HG03135 (cell line): ENCODE data around the gene DNAAF1.

ENCODE experiments used
- ATAC-seq: cut with Tn5 transposase; IDR thresholded peaks from one replicate; pipeline ENCODE4 v1.9.1; 2021; ENCODE audit warnings: mild to moderate bottlenecking, moderate library complexity; ENCODE audit not compliant: unreplicated experiment

Gene DNAAF1

DNA sequence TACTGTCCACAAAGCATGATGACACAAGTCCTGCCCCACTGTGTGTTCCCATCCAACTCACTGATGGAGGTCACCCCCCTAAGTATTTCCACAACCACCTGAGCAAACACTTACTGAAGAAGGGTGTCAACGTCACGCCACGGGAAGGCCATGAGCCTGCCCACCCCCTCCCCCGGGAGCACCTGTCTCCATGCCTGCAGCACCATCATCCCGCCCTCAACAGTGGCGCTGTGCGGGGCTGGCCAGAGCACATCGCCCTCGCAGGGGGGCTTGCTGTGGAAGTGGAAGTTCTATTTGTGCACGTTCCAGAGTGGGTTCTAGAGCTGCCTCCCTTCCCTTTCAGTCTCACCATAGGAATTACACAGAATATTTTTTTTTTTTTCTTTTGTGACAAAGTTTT is 24.1 kb upstream of the DNAAF1 start:
- no peak for ATAC-seq

DNA sequence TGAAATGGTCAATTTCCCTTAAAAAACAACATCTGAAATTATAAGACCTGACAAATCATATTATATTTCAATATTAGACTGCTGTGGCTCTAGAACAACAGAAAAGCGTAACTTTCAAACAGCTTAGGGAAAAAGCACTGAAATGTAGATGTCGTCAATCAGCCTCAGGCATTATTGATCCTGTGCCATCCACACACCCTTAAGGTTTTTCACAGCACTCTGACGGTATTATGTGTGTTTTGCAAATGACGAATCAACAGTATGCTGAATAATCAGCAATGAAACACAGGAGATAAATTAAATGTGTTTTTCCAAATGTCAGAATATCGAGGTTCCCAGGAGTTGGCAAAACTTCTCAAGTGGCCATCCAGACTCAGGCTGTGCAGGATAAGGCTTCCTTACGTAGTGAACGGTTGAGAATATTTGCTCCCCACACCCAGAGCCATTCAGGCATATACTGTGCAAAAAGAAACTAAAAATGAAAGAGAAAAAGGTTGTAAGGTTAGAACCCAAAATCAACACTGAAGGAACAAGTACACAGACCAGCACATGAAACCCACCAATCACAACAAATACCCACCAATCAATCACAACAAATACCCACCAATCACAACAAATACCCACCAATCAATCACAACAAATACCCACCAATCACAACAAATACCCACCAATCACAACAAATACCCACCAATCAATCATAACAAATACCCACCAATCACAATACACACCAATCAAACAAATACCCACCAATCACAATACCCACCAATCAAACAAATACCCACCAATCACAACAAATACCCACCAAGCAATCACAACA is 20.6 kb upstream of the DNAAF1 start:
- ATAC-seq = peak; percentile 73

DNA sequence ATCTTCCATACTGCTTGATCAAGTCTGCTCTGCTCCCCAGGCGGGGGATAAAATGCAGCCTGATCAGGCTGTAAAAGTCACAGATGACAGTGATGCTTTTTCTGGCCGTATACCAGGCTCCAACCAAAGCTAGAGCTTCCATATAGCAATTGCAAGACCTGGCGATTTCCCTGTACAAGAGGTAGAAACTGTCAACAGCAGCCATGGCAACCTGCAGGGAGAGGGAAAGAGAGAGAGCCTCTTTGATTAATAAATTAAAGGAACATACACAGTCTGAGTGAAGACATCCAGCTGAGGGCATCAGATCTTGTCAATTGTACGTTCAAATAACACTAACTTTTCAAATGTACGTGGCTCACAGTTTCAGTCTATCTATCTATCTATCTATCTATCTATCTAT is 14.0 kb upstream of the DNAAF1 start:
- ATAC-seq = no peak

DNA sequence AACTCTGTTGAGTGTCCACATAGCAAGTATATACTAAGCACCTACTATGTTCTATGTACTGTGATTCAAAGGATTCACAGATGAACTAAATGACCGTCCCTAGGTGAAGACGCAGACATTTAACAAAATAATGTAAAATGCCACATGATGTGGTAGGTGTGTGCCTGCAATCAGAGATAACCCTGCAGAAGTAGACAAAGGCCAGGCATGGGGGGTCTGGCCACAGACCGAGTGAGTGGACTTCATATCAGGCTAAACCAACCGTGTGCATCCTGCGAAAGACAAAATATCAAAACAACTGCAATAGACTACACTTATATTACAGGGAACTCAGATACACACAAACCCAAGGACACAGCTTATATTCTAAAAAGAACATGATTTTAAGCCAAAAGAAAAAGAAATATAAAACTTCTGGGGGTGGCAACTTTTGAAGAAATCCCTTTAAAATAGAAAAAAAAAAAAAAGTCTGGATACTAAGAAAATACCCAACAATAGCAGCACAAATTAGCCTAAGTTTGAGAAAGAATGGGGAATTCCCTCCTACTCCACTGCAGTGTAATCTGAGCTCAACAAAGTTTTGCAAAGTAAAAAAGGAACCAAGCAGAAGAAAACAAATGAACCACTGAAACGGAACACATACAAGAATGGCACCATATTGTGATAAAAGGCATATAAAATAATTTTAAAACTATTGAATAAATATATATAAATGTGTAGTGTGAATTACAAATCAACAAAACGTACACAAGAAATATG is 12.4 kb upstream of the DNAAF1 start:
- ATAC-seq = no peak

DNA sequence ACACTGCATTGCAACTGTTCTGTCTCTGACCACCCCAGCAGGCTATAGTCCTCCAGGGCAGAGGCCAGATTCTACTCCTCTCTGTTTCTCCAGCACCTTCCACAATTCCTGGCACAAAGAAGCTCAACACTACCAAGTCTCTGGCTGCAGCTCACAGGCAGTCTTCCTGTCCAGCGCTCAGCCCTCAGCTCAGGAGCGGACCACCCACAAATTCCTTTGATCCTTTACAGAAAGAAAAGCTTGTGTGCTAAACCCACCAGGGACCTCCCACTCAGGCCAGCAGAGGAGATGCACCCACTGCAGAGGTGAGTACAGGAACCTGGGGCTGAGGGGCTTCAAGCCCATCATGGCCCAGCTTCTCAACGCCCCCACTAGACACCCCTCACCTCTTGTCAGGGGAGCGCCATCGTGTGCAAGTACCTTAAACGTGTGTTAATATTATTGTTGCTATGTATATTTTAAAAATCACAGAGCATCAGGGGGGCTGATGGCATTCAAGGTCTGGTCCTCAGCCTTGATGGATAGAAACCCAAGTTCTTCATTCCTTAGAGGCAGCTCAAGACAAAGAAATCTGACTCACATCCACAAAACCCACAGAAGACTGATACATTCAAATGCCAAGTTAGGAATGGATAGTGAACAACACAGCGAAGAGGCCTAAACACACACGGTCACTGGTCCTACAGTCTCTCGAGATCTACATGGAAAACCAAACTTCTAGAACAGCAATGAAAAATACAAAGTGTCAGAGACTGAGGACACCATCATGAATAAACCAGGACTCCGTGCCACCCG is 8.6 kb upstream of the DNAAF1 start:
- no peak for ATAC-seq

DNA sequence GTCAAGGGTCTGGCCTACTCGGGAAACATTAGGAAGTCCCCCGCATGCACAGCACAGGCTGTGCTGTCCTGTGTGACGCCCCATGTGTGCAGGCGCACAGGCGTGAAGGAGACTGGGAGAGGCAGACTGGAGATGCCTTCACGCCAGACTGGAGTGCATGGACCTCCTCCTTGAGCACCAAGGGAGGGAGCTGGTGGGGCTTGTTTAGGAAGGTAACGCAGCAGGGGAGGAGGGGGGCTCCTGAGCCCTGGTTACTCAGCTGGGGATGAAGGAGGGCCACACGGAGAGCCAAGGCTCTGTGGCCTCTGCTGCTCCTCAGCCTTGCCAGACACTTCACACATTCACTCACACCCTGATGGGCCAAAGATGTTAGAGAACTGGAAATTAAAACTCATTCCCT is 7.8 kb upstream of the DNAAF1 start:
- ATAC-seq = no peak

DNA sequence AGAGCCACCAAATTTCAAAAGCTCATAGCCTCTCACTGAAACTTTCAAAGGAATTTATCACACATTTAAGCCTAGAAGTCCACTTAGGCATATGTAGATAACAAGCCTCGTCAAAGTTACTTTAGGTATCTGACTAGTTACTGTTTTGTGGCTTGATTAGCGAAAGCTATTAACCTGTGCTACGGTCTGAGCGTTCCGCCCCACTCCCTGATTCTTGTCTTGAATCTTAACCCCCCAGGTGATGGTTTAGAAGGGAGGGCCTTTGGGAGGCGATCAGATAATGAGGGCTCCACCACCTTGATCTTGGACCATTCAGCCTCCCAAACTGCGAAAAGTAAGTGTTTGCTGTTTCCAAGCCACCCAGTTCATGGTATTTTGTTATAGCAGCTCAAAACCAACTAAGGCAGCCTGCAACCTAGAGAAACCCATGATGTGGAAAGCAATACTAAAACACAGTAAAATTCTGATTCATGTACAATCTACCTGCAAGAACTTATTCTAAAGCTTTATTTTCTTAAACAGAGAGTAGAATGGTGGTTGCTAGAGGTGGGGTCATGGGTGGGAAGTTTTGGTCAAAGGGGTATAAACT is 7.2 kb upstream of the DNAAF1 start:
- ATAC-seq = no peak

DNA sequence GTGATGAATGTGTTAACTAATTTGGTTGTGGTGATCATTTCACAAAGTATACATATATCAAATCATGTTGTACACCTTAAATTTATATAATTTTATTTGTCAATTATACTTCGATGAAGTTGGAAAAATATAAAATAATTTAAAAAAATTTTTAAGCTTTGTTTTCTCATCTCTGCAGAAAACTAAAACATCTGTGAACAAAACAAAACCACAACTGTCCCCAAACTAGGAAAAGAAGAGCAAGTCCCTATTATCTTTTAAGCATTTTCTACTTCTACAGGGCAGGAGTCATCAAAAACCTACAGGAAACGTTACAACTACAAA is 6.6 kb upstream of the DNAAF1 start:
- no peak for ATAC-seq

DNA sequence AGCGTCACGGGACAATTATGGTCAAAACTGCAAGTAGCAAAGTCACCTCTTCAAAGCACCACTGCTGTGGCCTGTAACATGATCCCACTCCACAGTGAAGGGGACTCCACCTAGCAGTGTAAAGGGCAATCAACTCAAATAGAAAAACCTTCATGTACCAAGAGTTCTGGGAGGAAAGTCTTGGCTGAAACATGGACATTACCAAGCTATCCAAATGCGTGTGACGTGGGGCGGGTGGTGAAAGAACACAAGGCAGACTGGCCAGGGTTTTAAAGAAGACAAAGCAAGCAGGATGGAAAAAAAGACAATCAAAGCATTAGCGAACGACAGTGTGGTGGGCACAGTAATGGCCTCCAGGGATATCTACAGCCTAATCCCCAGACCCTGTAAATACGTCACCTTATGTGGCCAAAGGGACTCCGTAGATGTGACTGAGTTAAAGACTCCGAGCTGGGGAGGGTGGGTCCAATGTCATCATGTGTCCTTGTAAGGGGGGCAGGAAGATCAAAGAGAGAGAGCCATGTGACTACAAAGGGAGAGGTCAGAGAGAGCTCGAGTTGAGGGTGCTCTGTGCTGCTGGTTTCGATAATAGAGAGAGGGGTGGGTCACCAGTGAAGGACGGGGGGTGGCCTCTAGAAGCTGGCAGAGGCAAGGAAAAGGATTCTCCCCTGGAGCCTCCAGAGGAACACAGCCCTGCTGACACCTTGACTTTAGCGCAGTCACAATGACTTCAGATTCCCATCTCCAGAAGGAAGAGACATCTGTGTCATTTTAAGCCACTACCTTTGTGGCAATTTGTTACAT is 6.1 kb upstream of the DNAAF1 start:
- peak; percentile 66 for ATAC-seq

DNA sequence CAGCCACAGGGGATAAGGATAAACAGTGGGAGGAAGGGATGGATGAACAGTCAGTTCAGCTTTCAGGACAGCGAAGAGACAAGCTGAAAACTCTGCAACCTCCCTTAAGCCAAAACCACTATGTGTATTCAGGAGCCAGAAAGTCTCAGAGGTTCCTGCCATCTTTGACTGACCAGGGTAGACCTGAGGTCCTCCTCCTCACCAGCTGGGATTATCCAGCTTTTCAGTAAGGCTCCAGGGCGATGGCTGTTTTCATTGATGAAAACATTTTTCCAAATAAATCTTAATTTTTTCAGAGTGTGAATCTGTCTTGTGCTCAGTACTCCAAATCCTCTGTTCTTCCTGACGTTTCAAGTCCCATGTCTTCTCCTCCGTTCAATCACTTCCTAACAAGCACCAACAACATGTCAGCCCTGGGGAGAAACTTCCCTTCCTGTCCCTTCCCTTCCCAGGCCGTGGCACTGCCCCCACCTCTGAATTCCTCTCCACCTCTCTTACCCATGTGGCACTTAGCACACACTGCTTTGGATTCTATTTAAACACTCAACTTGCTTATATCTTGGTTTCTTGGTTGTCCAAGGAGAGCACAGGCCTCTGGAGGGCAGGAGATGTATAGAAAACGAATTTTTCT is 5.4 kb upstream of the DNAAF1 start:
- ATAC-seq = no peak

DNA sequence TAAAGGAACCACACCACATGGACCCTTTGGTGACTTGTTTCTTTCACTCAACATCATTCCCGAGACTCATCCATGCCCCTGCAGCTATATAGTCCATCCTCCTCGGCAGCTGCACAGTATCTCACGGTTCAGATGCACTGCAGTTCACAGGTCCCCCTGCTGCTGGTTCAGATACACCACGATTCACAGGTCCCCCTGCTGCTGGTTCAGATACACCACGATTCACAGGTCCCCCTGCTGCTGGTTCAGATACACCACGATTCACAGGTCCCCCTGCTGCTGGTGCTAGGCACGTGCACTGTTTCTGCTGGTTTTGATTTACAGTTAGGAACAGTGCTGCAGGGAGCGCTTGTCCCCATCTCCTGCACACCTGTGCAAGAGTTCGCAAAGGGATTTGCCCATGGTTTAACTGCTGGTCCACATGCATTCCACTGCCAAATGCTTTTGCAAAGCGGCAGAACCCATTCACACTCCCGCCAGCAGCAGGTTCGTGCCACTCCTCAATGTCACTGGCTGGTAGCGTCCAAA is 3.9 kb upstream of the DNAAF1 start:
- ATAC-seq = no peak

DNA sequence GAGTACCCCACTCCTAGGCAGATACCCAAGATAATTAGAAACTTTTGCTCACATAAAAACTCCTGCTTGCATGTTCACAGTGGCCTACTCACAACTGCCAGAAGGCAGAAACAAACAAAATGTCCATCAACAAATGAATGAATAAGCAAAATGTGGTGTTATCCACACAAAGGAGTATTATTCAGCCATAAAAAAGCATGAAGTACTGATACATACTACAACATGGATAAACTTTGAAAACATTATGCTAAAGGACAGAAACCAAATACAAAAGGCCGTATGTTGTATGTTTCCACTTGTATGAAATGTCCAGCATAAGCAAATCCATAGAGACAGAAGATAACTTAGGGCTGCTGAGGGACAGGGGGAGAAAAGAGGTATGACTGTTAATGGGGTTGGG is 2.0 kb upstream of the DNAAF1 start:
- ATAC-seq = no peak

DNA sequence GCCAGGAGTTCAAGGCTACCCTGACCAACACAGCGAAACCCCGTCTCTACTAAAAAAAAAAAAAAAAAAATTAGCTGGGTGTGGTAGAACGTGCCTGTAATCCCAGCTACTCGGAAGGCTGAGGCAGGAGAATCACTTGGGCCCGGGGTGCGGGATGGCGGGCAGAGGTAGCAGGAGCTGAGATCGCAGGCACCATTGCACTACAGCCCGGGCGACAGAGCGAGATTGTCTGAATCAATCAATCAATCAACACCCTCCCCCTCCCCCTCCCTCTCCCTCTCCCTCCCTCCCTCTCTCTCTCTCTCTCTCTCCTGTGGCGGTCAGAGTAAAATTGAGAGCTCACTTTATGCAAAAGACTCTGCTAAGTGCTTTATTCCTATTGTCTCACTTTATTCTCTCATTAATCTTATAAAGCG is 1.3 kb upstream of the DNAAF1 start:
- no peak for ATAC-seq

DNA sequence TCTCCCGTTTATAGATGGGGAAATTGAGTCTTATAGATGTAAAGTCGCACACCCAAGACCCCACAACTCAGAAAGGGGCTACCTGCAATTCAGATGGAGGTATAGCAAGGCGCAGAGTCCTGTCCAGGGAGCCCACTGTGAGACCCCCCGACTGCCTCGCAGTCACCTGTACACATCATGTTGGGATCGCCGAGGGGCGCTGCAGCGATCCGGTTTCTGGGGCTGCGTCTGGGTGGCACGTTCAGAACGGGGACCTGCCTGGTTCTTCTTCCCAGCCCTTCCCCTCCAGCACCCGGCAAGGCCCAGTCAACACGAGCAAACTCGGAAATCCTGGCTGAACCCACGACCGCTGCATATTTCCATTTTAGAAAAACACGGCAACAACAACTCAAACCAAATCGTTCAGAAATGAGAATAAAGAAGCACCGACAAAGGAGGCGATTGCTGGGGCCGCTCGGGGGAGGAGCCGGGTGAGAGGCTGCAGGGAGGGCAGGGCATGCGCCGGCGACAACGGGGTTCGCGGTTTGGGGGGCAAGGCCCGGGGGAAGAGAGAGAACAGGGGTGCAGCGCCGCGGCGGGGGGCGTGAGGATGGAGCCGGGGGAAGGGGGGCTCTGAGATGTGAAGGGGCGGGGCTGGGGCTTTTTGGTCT is 774 bp upstream of the DNAAF1 start:
- ATAC-seq = no peak

DNA sequence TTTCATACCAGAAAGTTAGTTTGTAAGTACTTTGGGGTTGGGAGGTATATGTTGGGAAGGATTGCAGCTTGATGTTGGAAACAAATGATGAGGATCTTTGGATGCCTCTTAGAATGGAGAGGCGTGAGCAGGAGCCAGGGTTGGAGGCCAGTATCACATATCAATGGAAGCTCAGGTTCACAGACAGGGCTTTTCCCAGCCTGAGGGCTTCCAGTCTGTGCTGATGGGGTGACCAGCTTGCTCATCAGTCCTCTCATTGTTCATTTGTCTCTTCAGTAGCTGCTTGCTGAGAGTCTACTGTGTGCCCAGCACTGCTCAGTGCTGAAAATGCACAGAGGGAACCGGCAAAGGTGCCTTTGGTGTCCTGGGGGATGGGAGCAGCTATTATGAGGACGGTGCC is 5.8 kb downstream of the DNAAF1 start:
- no peak for ATAC-seq

DNA sequence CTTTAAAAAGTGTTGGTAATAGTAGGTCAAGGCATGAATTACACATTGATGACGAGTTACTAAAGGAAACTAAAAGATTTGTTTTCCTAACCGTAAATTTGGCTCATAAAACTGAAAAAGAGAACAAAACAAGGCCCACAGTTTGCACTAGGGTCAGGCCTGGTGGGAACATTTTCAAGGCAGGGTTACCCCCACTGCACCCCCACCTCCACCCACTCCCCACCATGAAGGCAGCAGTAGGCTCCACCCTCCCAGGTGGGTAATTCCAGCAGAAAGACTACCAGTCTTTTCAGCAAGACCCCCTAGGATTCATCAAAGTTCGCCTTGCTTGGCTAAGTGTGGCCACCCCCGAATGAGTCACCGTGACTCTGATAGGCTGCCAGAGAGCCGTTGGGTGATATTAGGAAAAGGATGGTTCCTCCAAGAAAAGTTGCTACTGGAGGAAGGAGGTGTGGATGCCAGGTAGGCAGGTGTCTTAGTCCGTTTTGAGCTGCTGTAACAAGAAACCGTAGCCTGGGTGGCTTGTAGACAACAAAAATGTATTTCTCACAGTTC is 8.6 kb downstream of the DNAAF1 start:
- no peak for ATAC-seq

DNA sequence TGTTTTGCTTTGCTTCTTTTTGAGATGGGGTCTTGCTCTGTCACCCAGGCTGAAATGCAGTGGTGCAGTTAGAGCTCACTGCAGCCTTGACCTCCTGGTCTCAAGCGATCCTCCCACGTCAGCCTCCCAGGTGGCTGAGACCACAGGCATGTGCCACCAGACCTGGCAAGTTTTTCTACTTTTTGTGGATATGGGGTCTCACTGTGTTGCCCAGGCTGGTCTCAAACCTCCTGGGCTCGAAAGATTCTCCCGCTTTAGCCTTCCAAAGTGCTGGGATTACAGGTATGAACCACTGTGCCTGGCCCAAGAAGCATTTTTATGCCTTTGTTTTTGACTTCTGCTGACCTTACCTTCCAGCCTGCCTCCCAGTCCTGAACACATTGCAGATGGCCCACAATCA is 10.1 kb downstream of the DNAAF1 start:
- ATAC-seq = no peak

DNA sequence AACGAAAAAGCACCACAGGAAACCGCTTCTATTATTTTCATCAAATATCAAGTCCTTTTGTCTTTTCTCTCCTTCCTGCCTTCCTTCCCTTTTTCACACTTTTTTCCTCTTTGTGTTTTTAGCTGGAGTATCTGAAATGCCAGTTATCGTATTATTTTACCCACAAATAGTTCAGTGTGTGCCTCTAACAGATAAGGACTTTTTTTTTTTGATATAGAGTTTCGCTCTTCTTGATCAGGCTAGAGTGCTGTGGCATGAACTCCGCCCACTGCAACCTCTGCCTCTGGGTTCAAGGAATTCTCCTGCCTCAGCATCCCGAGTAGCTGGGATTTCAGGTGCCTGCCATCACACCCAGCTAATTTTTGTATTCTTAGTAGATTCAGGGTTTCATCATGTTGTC is 10.7 kb downstream of the DNAAF1 start:
- ATAC-seq = no peak

DNA sequence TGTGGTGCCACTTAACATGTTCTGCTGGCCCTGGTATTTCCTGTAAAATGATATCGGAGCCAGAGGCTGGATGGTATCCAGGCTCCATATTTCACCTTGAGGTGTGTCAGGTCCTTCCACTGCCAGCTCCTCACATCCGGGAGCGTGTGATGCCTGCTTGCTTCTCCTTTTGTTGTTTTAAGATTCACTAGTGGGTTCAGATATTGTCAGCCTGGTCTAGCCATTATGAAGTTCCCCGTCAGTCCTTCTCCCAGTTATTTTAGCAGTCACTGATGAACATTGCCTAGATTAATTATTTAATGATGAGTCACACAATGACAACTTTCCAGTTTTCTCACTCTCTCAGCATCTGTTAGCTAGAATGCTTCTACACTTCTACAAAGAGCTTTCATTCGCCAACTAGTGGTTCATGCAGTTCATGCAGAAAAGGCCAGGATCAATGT is 11.3 kb downstream of the DNAAF1 start:
- no peak for ATAC-seq
